ENCODE data around the gene OBSCN.

The OBSCN gene

DNA sequence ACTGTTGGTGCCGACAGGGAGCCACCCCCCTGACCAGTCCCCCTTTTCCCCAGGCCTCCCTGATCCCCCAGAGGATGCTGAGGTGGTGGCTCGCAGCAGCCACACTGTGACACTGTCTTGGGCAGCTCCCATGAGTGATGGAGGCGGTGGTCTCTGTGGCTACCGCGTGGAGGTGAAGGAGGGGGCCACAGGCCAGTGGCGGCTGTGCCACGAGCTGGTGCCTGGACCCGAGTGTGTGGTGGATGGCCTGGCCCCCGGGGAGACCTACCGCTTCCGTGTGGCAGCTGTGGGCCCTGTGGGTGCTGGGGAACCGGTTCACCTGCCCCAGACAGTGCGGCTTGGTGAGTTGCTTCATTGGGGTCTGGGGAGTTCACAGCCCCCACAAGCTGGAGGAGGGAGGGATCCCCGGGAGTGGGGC, 109.6 kb downstream of the OBSCN start:
- peaks cover 5% of the 10 kb centered on the region for H3K9me3 ChIP-seq (ENCODE audit: control insufficient read depth, low read length)
- 87% methylated on average over 14 of the region's 14 CpGs for WGBS

DNA sequence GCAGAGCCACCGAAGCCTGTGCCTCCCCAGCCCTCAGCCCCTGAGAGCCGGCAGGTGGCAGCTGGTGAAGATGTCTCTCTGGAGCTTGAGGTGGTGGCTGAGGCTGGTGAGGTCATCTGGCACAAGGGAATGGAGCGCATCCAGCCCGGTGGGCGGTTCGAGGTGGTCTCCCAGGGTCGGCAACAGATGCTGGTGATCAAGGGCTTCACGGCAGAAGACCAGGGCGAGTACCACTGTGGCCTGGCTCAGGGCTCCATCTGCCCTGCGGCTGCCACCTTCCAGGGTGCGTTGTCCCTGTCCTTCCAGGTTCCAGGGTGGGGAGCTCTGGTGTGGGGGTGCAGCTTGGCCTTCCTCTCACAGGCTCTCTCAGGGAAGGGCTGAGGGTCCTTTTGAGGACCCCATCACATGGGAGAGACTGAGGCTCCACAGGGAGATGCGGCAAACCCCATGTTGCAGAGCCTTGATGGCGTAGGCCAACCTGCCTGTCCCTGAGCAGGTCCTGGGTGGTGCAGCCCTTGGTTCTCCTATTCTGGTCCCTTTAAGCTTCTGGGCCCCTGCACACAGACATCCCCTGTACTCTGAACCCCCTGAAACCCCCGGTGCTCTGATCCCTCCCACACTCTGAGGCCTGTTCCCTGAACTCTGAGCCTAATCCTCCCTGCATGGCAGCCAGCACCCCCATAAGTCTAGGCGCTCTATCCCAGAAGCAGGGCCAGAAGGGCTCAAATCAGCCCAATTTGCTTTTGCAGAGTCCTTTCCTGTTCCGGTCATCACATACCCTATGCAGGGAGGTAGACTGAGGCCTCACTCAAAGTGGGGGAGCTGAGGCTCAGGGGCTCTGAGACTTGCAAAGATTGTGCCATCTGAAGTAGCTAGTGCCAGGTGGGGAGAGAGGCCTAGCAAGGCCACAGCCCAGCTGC, 110.3 kb downstream of the OBSCN start:
- no peak overlapping the region for H2BK120ac ChIP-seq (ENCODE audit: low read depth, low read length)
- H3K23ac ChIP-seq (ENCODE audit: low read length in 2 of 2) = no peak overlapping the region
- H3K9ac ChIP-seq (ENCODE audit: low read length) = no peak overlapping the region
- WGBS = 93% methylated on average over 16 of the region's 16 CpGs
- H3K4me2 ChIP-seq (ENCODE audit: low read length, poor library complexity, severe bottlenecking) = no peak overlapping the region
- H3K4ac ChIP-seq (ENCODE audit: low read depth in 1 of 2, low read length in 2 of 2) = no peak overlapping the region
- H3K27me3 ChIP-seq (ENCODE audit: control insufficient read depth in 1 of 2, insufficient read depth in 1 of 2, low read length in 2 of 2) = peaks cover 0 to 12% of the 10 kb centered on the region in 2 experiments
- no peak overlapping the region for H4K91ac ChIP-seq (ENCODE audit: low read length)
- H2AK5ac ChIP-seq (ENCODE audit: low read length, severe bottlenecking) = no peak overlapping the region
- H2AFZ ChIP-seq (ENCODE audit: low read depth, low read length) = no peak overlapping the region
- peaks cover 5% of the 10 kb centered on the region for H3K9me3 ChIP-seq (ENCODE audit: control insufficient read depth, low read length)
- no peak overlapping the region for H3K18ac ChIP-seq (ENCODE audit: low read depth in 1 of 2, low read length in 2 of 2)
- DNase-seq = no peak
- no peak overlapping the region for H4K8ac ChIP-seq (ENCODE audit: low read length)
- H3K4me1 ChIP-seq (ENCODE audit: control insufficient read depth, insufficient read depth, low read depth, low read length) = no peaks in the 10 kb centered on the region
- H2BK15ac ChIP-seq (ENCODE audit: low read depth, poor library complexity, severe bottlenecking) = no peak overlapping the region
- no peak overlapping the region for H3K4me3 ChIP-seq (ENCODE audit: insufficient read depth in 1 of 2, low read depth in 1 of 2, low read length in 2 of 2)
- H3K27ac ChIP-seq (ENCODE audit: low read length, poor library complexity, severe bottlenecking) = no peak overlapping the region
- H3K36me3 ChIP-seq (ENCODE audit: control insufficient read depth in 1 of 2, insufficient read depth in 2 of 2, low read depth in 1 of 2, low read length in 2 of 2) = peaks cover 0 to 12% of the 10 kb centered on the region in 2 experiments
- no peaks in the 10 kb centered on the region for H3K79me1 ChIP-seq (replicated peaks; ENCODE audit: low read length, poor library complexity, severe bottlenecking)
- H2BK12ac ChIP-seq (ENCODE audit: low read length in 2 of 2) = no peak overlapping the region
- H2BK5ac ChIP-seq (ENCODE audit: low read depth, low read length, poor library complexity, severe bottlenecking) = no peak overlapping the region
- H3K14ac ChIP-seq (ENCODE audit: low read length in 2 of 2) = no peak overlapping the region

More for the DNA sequence above, 109.6 kb downstream of the OBSCN start:
- Histone ChIP-seq H3K27ac (ENCODE audit: low read length, poor library complexity, severe bottlenecking) (no peak overlapping the region), H3K18ac (ENCODE audit: low read depth in 1 of 2, low read length in 2 of 2) (no peak overlapping the region), H2AK5ac (ENCODE audit: low read length, severe bottlenecking) (no peak overlapping the region), H3K14ac (ENCODE audit: low read length in 2 of 2) (no peak overlapping the region), H3K4ac (ENCODE audit: low read depth in 1 of 2, low read length in 2 of 2) (no peak overlapping the region), H2BK15ac (ENCODE audit: low read depth, poor library complexity, severe bottlenecking) (no peak overlapping the region), H2BK12ac (ENCODE audit: low read length in 2 of 2) (no peak overlapping the region), H2AFZ (ENCODE audit: low read depth, low read length) (no peak overlapping the region), H3K4me2 (ENCODE audit: low read length, poor library complexity, severe bottlenecking) (no peak overlapping the region), H2BK120ac (ENCODE audit: low read depth, low read length) (no peak overlapping the region), H3K9ac (ENCODE audit: low read length) (no peak overlapping the region), H3K27me3 (ENCODE audit: control insufficient read depth in 1 of 2, insufficient read depth in 1 of 2, low read length in 2 of 2) (peaks cover 0 to 5% of the 10 kb centered on the region in 2 experiments), H3K4me3 (ENCODE audit: insufficient read depth in 1 of 2, low read depth in 1 of 2, low read length in 2 of 2) (no peak overlapping the region), H4K8ac (ENCODE audit: low read length) (no peak overlapping the region), H3K4me1 (ENCODE audit: control insufficient read depth, insufficient read depth, low read depth, low read length) (no peaks in the 10 kb centered on the region), H2BK5ac (ENCODE audit: low read depth, low read length, poor library complexity, severe bottlenecking) (no peak overlapping the region), H4K91ac (ENCODE audit: low read length) (no peak overlapping the region), H3K36me3 (ENCODE audit: control insufficient read depth in 1 of 2, insufficient read depth in 2 of 2, low read depth in 1 of 2, low read length in 2 of 2) (peaks cover 0 to 11% of the 10 kb centered on the region in 2 experiments), H3K79me1 (replicated peaks; ENCODE audit: low read length, poor library complexity, severe bottlenecking) (no peaks in the 10 kb centered on the region), H3K23ac (ENCODE audit: low read length in 2 of 2) (no peak overlapping the region)
- no peak for DNase-seq

DNA sequence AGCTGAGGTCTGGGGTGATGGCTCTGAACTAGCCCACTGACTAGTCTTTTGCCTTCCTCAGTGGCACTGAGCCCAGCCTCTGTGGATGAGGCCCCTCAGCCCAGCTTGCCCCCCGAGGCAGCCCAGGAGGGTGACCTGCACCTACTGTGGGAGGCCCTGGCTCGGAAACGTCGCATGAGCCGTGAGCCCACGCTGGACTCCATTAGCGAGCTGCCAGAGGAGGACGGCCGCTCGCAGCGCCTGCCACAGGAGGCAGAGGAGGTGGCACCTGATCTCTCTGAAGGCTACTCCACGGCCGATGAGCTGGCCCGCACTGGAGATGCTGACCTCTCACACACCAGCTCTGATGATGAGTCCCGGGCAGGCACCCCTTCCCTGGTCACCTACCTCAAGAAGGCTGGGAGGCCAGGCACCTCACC, 111.0 kb downstream of the OBSCN start:
- Histone ChIP-seq H3K18ac (ENCODE audit: low read depth in 1 of 2, low read length in 2 of 2) (no peak overlapping the region), H3K4me3 (ENCODE audit: insufficient read depth in 1 of 2, low read depth in 1 of 2, low read length in 2 of 2) (no peak overlapping the region), H2BK120ac (ENCODE audit: low read depth, low read length) (no peak overlapping the region), H3K27ac (ENCODE audit: low read length, poor library complexity, severe bottlenecking) (no peak overlapping the region), H3K36me3 (ENCODE audit: control insufficient read depth in 1 of 2, insufficient read depth in 2 of 2, low read depth in 1 of 2, low read length in 2 of 2) (peaks cover 0 to 18% of the 10 kb centered on the region in 2 experiments), H3K4me2 (ENCODE audit: low read length, poor library complexity, severe bottlenecking) (no peak overlapping the region), H2AK5ac (ENCODE audit: low read length, severe bottlenecking) (no peak overlapping the region), H4K91ac (ENCODE audit: low read length) (no peak overlapping the region), H3K9ac (ENCODE audit: low read length) (no peak overlapping the region), H3K4ac (ENCODE audit: low read depth in 1 of 2, low read length in 2 of 2) (no peak overlapping the region), H3K4me1 (ENCODE audit: control insufficient read depth, insufficient read depth, low read depth, low read length) (no peaks in the 10 kb centered on the region), H2BK12ac (ENCODE audit: low read length in 2 of 2) (no peak overlapping the region), H2BK15ac (ENCODE audit: low read depth, poor library complexity, severe bottlenecking) (no peak overlapping the region), H3K14ac (ENCODE audit: low read length in 2 of 2) (no peak overlapping the region), H3K27me3 (ENCODE audit: control insufficient read depth in 1 of 2, insufficient read depth in 1 of 2, low read length in 2 of 2) (peaks cover 0 to 16% of the 10 kb centered on the region in 2 experiments), H3K9me3 (ENCODE audit: control insufficient read depth, low read length) (peaks cover 5% of the 10 kb centered on the region), H3K79me1 (replicated peaks; ENCODE audit: low read length, poor library complexity, severe bottlenecking) (no peaks in the 10 kb centered on the region), H2BK5ac (ENCODE audit: low read depth, low read length, poor library complexity, severe bottlenecking) (no peak overlapping the region), H4K8ac (ENCODE audit: low read length) (no peak overlapping the region), H3K23ac (ENCODE audit: low read length in 2 of 2) (no peak overlapping the region), H2AFZ (ENCODE audit: low read depth, low read length) (no peak overlapping the region)
- DNase-seq = no peak
- WGBS = 93% methylated on average over 15 of the region's 15 CpGs

DNA sequence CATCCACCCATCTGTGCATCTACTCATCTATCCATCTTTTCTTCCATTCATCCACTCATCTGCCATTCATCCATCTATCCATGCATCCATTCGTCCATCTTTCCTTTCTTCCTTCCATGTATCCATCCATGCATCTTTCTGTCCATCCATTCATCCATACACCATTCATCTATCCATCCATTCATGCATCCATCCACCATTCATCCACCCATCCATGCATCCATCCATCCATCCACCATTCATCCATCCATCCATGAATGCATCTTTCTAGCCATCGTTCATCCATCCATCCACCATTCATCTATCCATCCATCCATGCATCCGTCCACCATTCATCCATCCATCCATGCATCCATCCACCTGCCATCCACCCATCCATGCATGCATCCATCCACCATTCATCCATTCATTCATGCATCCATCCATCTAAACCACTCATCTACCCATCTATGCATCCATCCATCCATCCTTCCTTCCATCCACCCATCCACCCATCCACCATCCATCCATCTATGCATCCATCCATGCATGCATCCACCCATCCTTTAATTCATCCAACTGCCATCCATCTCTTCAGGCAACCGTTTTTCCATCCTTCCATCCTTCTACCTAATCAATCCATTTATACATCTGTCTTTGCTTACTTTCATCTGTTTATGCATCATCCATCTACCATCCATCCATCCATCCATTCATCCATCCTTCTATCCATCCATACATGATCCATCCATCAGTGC, 111.7 kb downstream of the OBSCN start:
- Histone ChIP-seq H3K23ac (ENCODE audit: low read length in 2 of 2) (no peak overlapping the region), H3K4me1 (ENCODE audit: control insufficient read depth, insufficient read depth, low read depth, low read length) (no peaks in the 10 kb centered on the region), H3K79me1 (replicated peaks; ENCODE audit: low read length, poor library complexity, severe bottlenecking) (no peaks in the 10 kb centered on the region), H2BK5ac (ENCODE audit: low read depth, low read length, poor library complexity, severe bottlenecking) (no peak overlapping the region), H3K27ac (ENCODE audit: low read length, poor library complexity, severe bottlenecking) (no peak overlapping the region), H2BK15ac (ENCODE audit: low read depth, poor library complexity, severe bottlenecking) (no peak overlapping the region), H3K9ac (ENCODE audit: low read length) (no peak overlapping the region), H4K91ac (ENCODE audit: low read length) (no peak overlapping the region), H3K4ac (ENCODE audit: low read depth in 1 of 2, low read length in 2 of 2) (no peak overlapping the region), H3K27me3 (ENCODE audit: control insufficient read depth in 1 of 2, insufficient read depth in 1 of 2, low read length in 2 of 2) (peaks cover 0 to 16% of the 10 kb centered on the region in 2 experiments), H3K14ac (ENCODE audit: low read length in 2 of 2) (no peak overlapping the region), H3K9me3 (ENCODE audit: control insufficient read depth, low read length) (peaks cover 5% of the 10 kb centered on the region), H2BK12ac (ENCODE audit: low read length in 2 of 2) (no peak overlapping the region), H2AFZ (ENCODE audit: low read depth, low read length) (no peak overlapping the region), H3K18ac (ENCODE audit: low read depth in 1 of 2, low read length in 2 of 2) (no peak overlapping the region), H3K36me3 (ENCODE audit: control insufficient read depth in 1 of 2, insufficient read depth in 2 of 2, low read depth in 1 of 2, low read length in 2 of 2) (peaks cover 0 to 18% of the 10 kb centered on the region in 2 experiments), H3K4me3 (ENCODE audit: insufficient read depth in 1 of 2, low read depth in 1 of 2, low read length in 2 of 2) (no peak overlapping the region), H2AK5ac (ENCODE audit: low read length, severe bottlenecking) (no peak overlapping the region), H2BK120ac (ENCODE audit: low read depth, low read length) (no peak overlapping the region), H4K8ac (ENCODE audit: low read length) (no peak overlapping the region), H3K4me2 (ENCODE audit: low read length, poor library complexity, severe bottlenecking) (no peak overlapping the region)
- WGBS = 76% methylated on average over 4 of the region's 4 CpGs
- no peak for DNase-seq
